Measurements from ENCODE around the gene HLA-DRA.
"Not testable (repeated sequence)": the region's sequence is repeated elsewhere in the genome, so short reads cannot be mapped to it uniquely, and the experiment has no call there.

The HLA-DRA gene

DNA sequence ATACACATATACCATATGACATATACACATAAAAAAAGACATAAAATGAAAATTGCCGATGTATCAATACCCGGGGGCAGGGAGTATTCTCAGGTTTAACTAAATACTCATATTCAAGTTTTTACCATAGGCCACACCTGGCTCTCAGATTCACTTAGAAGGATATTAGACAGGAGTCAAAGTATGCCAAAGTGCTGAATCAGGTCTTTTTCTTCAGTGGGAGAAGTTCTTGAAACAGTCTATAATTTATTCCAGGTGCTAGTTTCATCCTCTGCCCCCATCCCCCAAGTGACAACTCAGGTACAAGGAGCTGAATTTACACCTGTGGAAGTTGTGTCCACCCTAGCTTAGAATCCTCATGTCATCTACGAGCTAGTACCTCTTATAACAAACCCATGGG, 8.5 kb upstream of the HLA-DRA start:
- H3K4me1 ChIP-seq (ENCODE audit: control insufficient read depth, insufficient read depth, low read length, unreplicated experiment): no peaks in the 10 kb centered on the region
- H3K4me3 ChIP-seq (ENCODE audit: low read depth, low read length): no peak overlapping the region
- no peak overlapping the region for H2AFZ ChIP-seq (ENCODE audit: low read length, unreplicated experiment)
- no peak overlapping the region for H3K27ac ChIP-seq (ENCODE audit: low read depth, low read length)
- H3K79me2 ChIP-seq (ENCODE audit: control insufficient read depth, insufficient read depth, low read length, unreplicated experiment): no peaks in the 10 kb centered on the region
- H3K27me3 ChIP-seq (ENCODE audit: insufficient read depth, low read length): peaks cover 82% of the 10 kb centered on the region
- no peaks in the 10 kb centered on the region for H3K36me3 ChIP-seq (ENCODE audit: insufficient read depth, low read length)

- Histone ChIP-seq H3K36me3 (ENCODE audit: insufficient read depth, low read length) (no peaks in the 10 kb centered on the region), H3K27ac (ENCODE audit: low read depth, low read length) (no peak overlapping the region), H3K4me1 (ENCODE audit: control insufficient read depth, insufficient read depth, low read length, unreplicated experiment) (no peaks in the 10 kb centered on the region), H3K27me3 (ENCODE audit: insufficient read depth, low read length) (peaks cover 81% of the 10 kb centered on the region), H3K79me2 (ENCODE audit: control insufficient read depth, insufficient read depth, low read length, unreplicated experiment) (no peaks in the 10 kb centered on the region), H3K4me3 (ENCODE audit: low read depth, low read length) (no peak overlapping the region), H2AFZ (ENCODE audit: low read length, unreplicated experiment) (no peak overlapping the region)
Observed at GRCh38 chr6:32432050-32432450, 7.6 kb upstream of the HLA-DRA start.

GRCh38 chr6:32433950-32434349, 5.7 kb upstream of the HLA-DRA start:
- not testable (repeated sequence) for H3K4me1 ChIP-seq (ENCODE audit: control insufficient read depth, insufficient read depth, low read length, unreplicated experiment); H3K79me2 ChIP-seq (ENCODE audit: control insufficient read depth, insufficient read depth, low read length, unreplicated experiment); H3K27ac ChIP-seq (ENCODE audit: low read depth, low read length); H3K36me3 ChIP-seq (ENCODE audit: insufficient read depth, low read length); H2AFZ ChIP-seq (ENCODE audit: low read length, unreplicated experiment); H3K4me3 ChIP-seq (ENCODE audit: low read depth, low read length)
- H3K27me3 ChIP-seq (ENCODE audit: insufficient read depth, low read length): peaks cover 74% of the 10 kb centered on the region

DNA sequence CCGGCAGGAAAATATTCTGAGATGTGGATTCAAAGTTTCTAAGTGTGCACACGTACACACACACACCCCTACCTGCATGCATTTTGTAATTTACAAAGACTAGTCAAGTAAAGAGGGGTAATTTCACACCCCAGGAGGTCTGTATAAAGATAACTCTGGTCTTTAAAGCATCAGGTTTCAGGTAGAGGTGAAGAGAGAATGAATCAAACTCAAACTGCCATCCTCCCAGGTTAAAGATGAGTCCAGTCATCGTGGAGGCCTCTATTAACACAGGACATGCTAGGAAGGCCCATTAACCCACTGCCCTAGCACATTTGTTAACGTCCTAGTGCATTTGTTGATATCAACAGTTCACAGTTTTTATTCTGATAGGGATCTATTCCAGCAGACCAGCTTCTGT, 3.5 kb upstream of the HLA-DRA start:
- Histone ChIP-seq H3K27ac (ENCODE audit: low read depth, low read length) (no peak overlapping the region), H2AFZ (ENCODE audit: low read length, unreplicated experiment) (no peak overlapping the region)

DNA sequence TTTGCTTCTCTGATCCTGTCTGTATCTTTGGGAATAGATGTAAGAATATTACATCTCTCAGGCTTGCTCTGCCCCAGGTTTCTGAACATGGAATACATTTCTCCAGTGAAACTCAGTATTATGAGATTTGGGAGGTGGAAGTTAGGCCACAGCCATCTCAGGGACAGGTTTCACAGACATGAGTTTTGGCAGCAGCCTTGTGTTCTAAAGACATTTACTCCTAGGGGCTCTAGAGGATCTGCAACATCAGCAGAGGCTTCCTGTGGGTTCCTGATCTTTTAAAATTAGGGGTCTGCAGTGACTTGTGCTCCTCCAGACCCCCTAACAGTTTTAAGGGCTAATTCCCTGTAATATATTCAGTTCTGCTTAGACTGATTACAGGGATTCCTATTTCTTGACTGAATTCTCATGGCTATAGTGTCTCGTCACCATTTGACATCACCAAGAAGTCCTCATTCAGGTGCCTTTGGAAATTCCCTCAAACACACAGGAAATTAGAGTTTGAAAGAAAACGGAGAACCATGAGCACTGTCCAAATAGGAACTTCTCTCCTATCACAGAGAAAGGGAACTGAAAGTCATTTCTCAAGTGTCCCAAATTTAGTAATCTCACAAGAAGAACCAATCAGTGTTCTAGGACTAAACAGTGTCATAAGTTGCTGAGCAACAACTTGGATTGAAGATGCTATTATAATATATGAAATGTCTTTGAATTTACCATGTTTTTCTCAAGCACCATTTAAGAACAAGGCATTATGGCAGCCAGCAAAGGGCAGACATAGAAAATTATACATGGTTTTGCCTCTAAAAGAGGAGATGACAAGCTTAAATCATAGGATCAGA, 2.5 kb upstream of the HLA-DRA start:
- Histone ChIP-seq H2AFZ (ENCODE audit: low read length, unreplicated experiment) (no peak overlapping the region), H3K4me1 (ENCODE audit: control insufficient read depth, insufficient read depth, low read length, unreplicated experiment) (no peaks in the 10 kb centered on the region)

More for the DNA sequence above, 3.5 kb upstream of the HLA-DRA start:
- Histone ChIP-seq H3K27me3 (ENCODE audit: insufficient read depth, low read length) (peaks cover 65% of the 10 kb centered on the region), H3K79me2 (ENCODE audit: control insufficient read depth, insufficient read depth, low read length, unreplicated experiment) (no peaks in the 10 kb centered on the region), H3K36me3 (ENCODE audit: insufficient read depth, low read length) (no peaks in the 10 kb centered on the region), H3K4me1 (ENCODE audit: control insufficient read depth, insufficient read depth, low read length, unreplicated experiment) (no peaks in the 10 kb centered on the region), H3K4me3 (ENCODE audit: low read depth, low read length) (no peak overlapping the region)

GRCh38 chr6:32439139-32439538, 548 bp upstream of the HLA-DRA start:
- Histone ChIP-seq H2AFZ (ENCODE audit: low read length, unreplicated experiment) (no peak overlapping the region), H3K4me3 (ENCODE audit: low read depth, low read length) (no peak overlapping the region), H3K36me3 (ENCODE audit: insufficient read depth, low read length) (no peaks in the 10 kb centered on the region), H3K27me3 (ENCODE audit: insufficient read depth, low read length) (peaks cover 71% of the 10 kb centered on the region), H3K27ac (ENCODE audit: low read depth, low read length) (no peak overlapping the region), H3K79me2 (ENCODE audit: control insufficient read depth, insufficient read depth, low read length, unreplicated experiment) (no peaks in the 10 kb centered on the region), H3K4me1 (ENCODE audit: control insufficient read depth, insufficient read depth, low read length, unreplicated experiment) (no peaks in the 10 kb centered on the region)

More for the DNA sequence above, 2.5 kb upstream of the HLA-DRA start:
- peaks cover 69% of the 10 kb centered on the region for H3K27me3 ChIP-seq (ENCODE audit: insufficient read depth, low read length)
- no peaks in the 10 kb centered on the region for H3K79me2 ChIP-seq (ENCODE audit: control insufficient read depth, insufficient read depth, low read length, unreplicated experiment)
- H3K36me3 ChIP-seq (ENCODE audit: insufficient read depth, low read length): no peaks in the 10 kb centered on the region
- H3K4me3 ChIP-seq (ENCODE audit: low read depth, low read length): no peak overlapping the region
- H3K27ac ChIP-seq (ENCODE audit: low read depth, low read length): no peak overlapping the region

DNA sequence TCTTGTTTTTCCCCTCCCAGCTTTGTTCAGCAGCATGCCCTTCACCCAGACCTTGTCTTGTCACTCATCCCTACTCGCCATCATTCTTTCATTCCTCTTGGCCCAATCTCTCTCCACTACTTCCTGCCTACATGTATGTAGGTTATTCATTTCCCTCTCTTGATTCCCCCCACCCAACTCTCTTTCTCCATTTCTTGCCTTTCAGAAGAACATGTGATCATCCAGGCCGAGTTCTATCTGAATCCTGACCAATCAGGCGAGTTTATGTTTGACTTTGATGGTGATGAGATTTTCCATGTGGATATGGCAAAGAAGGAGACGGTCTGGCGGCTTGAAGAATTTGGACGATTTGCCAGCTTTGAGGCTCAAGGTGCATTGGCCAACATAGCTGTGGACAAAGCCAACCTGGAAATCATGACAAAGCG, 2.6 kb downstream of the HLA-DRA start:
- H3K4me3 ChIP-seq (ENCODE audit: low read depth, low read length): no peak overlapping the region
- H2AFZ ChIP-seq (ENCODE audit: low read length, unreplicated experiment): no peak overlapping the region
- H3K27ac ChIP-seq (ENCODE audit: low read depth, low read length): no peak overlapping the region
- no peaks in the 10 kb centered on the region for H3K79me2 ChIP-seq (ENCODE audit: control insufficient read depth, insufficient read depth, low read length, unreplicated experiment)
- H3K27me3 ChIP-seq (ENCODE audit: insufficient read depth, low read length): peaks cover 63% of the 10 kb centered on the region
- no peaks in the 10 kb centered on the region for H3K36me3 ChIP-seq (ENCODE audit: insufficient read depth, low read length)
- H3K4me1 ChIP-seq (ENCODE audit: control insufficient read depth, insufficient read depth, low read length, unreplicated experiment): no peaks in the 10 kb centered on the region

GRCh38 chr6:32442977-32443552, 3.4 kb downstream of the HLA-DRA start:
- H3K36me3 ChIP-seq (ENCODE audit: insufficient read depth, low read length): no peaks in the 10 kb centered on the region
- H2AFZ ChIP-seq (ENCODE audit: low read length, unreplicated experiment): no peak overlapping the region
- no peaks in the 10 kb centered on the region for H3K79me2 ChIP-seq (ENCODE audit: control insufficient read depth, insufficient read depth, low read length, unreplicated experiment)
- H3K4me3 ChIP-seq (ENCODE audit: low read depth, low read length): no peak overlapping the region
- H3K27ac ChIP-seq (ENCODE audit: low read depth, low read length): no peak overlapping the region
- no peaks in the 10 kb centered on the region for H3K4me1 ChIP-seq (ENCODE audit: control insufficient read depth, insufficient read depth, low read length, unreplicated experiment)
- H3K27me3 ChIP-seq (ENCODE audit: insufficient read depth, low read length): peaks cover 58% of the 10 kb centered on the region

- Histone ChIP-seq H3K36me3 (ENCODE audit: insufficient read depth, low read length) (no peaks in the 10 kb centered on the region), H2AFZ (ENCODE audit: low read length, unreplicated experiment) (no peak overlapping the region), H3K4me3 (ENCODE audit: low read depth, low read length) (no peak overlapping the region), H3K27ac (ENCODE audit: low read depth, low read length) (no peak overlapping the region), H3K27me3 (ENCODE audit: insufficient read depth, low read length) (peaks cover 52% of the 10 kb centered on the region), H3K4me1 (ENCODE audit: control insufficient read depth, insufficient read depth, low read length, unreplicated experiment) (no peaks in the 10 kb centered on the region), H3K79me2 (ENCODE audit: control insufficient read depth, insufficient read depth, low read length, unreplicated experiment) (no peaks in the 10 kb centered on the region)
Observed at GRCh38 chr6:32444433-32444832, 4.7 kb downstream of the HLA-DRA start.

GRCh38 chr6:32445321-32445854, 5.7 kb downstream of the HLA-DRA start:
- Histone ChIP-seq H3K36me3 (ENCODE audit: insufficient read depth, low read length) (no peaks in the 10 kb centered on the region), H3K4me3 (ENCODE audit: low read depth, low read length) (no peak overlapping the region), H3K79me2 (ENCODE audit: control insufficient read depth, insufficient read depth, low read length, unreplicated experiment) (no peaks in the 10 kb centered on the region), H2AFZ (ENCODE audit: low read length, unreplicated experiment) (no peak overlapping the region), H3K27me3 (ENCODE audit: insufficient read depth, low read length) (peaks cover 50% of the 10 kb centered on the region), H3K27ac (ENCODE audit: low read depth, low read length) (no peak overlapping the region), H3K4me1 (ENCODE audit: control insufficient read depth, insufficient read depth, low read length, unreplicated experiment) (no peaks in the 10 kb centered on the region)

- Histone ChIP-seq H3K4me1 (ENCODE audit: control insufficient read depth, insufficient read depth, low read length, unreplicated experiment) (no peaks in the 10 kb centered on the region), H3K27ac (ENCODE audit: low read depth, low read length) (no peak overlapping the region), H3K27me3 (ENCODE audit: insufficient read depth, low read length) (peaks cover 36% of the 10 kb centered on the region), H3K79me2 (ENCODE audit: control insufficient read depth, insufficient read depth, low read length, unreplicated experiment) (no peaks in the 10 kb centered on the region), H2AFZ (ENCODE audit: low read length, unreplicated experiment) (no peak overlapping the region), H3K4me3 (ENCODE audit: low read depth, low read length) (no peak overlapping the region), H3K36me3 (ENCODE audit: insufficient read depth, low read length) (no peaks in the 10 kb centered on the region)
Observed at GRCh38 chr6:32447932-32448331, 8.2 kb downstream of the HLA-DRA start.

All from ACC112 (cell line).